DMS114 treated with DMSO at 0.1 percent for 48 hours (cell line): Measurements from ENCODE around the gene GPR183.

ENCODE experiments used
- DNase-seq: peaks from one replicate; lab custom pipeline; 2025; ENCODE audit not compliant: unreplicated experiment; lab: John Stamatoyannopoulos, UW

Gene GPR183

DNA sequence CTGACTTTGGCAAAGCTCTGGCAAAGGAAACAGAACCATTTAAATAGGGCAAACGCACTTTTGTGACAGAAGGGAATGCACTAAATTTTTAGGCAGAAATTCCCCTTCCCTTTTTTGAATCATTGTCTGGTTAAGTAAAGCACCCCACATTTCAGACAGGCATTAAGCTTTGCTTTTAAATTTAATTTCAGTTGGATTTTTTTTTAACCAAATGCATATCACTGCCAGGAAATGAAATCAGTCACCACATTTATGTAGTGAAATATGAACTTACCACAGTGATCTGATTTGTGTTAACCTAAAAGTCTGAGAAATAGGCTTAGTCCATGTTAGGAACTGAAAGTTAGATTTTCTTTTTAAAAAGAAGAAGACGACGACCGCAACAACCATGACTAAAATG is 10.8 kb downstream of the GPR183 start:
- DNase-seq: no peak

DNA sequence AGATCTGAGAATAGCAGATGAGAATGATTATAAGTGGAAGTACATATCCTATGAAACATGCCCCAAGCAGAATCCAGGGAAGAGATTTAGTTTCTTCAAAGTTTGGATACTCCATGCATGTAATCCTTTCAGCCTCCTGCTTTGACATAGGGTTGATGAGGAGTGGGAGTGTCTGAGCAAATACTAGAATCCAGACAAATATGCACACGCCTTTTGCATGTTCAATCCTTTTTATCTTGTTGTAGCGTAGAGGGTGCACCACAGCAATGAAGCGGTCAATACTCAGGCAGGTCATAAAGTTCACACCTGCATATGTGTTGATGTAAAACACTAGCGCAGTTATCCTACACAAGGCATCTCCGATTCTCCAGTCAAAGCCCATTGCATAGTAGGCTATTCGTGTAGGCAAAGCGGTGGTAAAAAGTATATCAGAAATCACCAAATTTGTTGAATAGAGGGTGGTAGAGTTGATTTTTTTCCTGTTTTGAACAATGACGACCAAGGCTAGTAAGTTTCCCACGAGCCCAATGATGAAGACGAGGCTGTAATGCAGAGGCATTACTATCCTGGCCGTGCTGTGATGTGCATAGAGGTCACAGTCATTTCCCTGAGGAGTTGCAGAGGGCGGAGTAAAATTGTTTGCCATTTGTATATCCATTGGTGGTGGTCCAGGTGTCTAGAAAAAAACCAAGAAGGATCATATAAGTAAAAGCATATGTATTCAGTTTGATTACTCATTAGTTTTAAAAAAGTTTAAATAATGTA is 11.5 kb downstream of the GPR183 start:
- no peak for DNase-seq

DNA sequence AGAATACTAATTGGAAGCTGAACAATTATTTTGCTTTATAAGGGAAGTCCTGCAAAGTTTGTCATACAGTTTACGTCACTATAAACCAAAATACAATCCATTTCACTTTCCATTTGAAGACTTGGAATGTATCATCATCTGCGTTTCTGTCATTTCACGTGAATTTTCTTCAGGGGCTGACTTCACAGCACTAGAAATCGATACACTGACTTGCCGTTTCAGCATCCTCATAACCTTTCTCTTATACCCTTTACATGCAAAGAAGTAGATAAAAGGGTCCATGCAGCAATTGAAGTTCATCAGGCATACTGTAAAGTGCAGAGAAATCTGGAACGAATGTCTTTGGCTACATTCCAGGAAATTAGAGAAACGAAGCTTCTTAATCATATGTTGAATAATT is 12.2 kb downstream of the GPR183 start:
- no peak for DNase-seq

DNA sequence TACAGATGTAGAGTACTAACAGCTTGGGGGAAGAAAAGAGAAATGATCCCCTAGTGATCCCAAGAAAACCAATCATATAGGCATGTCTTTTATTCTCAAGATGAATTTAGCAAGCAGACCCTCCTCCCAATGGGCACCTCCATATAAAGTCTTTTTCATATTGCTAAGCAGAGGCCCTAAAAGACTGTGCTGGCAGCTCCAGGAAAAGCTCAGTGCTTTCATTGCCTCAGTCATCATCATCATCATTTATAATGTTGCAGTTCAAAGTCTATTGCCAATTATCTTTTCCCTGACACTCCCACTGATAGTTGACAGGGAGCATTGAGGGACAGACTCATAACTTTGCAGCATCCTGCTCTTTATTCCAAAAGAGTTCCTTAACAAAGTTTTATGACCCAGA is 13.0 kb downstream of the GPR183 start:
- DNase-seq: no peak

DNA sequence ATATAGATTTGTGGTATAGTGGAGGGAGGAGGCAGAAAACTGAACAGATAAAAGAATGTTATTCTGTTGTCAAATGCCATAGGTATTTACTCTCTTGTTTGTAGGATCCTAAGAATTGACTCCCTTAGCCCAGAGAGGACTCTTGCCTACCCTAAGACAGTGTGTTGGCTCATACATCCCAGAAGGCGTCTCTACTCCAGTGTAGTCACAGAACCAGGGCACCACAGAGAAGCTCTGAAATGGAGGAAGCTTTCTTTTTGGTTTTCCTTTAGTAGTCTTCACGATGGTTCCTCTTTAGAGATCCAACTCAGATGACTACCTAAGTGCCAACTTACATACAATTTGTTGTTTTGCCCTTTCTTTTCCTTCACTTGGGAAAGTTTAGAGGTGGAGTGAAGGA is 14.0 kb downstream of the GPR183 start:
- DNase-seq: no peak

DNA sequence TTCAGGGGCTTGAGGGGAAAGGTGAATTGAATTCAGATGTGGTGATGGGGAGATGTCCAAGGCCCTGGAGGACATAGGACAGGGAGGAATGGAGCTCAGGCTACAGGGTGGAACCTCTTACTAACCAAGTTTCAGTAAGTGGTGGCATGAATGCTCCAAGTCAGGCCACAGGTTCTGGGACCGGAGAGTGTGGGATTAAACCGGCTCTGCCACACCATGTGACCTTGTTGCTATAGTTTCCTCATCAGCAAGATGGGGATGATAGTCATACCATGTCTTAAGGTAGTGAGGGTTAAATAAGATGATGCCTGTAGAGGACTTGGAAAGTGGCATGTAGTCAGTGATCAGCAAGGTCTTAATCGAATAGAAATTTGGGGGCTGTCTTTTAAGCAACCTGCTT is 16.3 kb downstream of the GPR183 start:
- DNase-seq: no peak

DNA sequence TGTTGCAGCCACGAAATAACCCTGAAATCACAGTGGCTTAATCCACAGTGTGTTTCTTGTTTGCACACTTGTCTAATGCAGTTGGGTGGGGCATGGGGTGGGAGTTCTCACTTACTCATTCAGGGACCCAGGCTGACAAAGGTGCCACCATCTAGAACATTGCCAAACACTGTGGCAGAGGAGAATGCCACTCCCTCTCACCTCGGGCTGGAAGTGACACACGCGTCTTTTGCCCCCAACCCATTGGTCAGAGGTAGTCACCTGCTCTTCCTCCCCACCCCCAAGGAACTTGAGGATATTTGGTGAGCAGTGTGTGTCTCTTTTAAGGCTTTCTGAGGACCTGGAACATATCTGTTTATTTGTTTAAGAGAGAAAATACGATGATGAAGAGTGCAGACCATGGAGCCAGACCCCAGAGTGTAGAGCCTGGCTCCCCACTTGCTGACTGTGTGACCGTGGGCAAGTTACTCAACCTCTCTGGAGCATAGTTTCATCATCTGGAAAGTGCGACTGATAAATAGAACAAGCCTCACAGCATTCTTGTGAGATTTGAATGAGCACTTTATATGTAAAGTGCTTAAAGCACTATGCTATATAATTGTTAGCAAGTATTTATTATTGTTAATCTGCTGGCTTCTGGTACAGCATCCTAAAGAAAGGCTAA is 17.4 kb downstream of the GPR183 start:
- DNase-seq: no peak

DNA sequence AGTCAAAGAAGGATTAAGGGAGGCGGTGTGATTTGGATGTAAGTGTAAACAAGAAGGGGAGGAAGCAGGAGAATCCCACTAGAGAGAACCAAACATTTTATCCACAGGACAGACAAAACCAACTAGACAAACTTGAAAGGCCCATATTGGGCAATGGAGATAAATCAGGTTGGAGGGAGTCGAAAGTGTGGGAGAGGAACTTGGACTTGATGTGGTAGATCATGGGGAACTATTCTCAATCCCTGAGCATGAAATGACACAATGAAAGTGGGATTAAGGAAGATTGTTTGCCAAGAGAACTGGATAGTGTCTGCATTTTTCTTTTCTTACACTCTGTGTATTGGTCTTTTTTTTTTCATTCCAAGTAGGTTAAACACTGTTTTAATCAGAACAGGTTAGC is 17.9 kb downstream of the GPR183 start:
- DNase-seq: no peak

DNA sequence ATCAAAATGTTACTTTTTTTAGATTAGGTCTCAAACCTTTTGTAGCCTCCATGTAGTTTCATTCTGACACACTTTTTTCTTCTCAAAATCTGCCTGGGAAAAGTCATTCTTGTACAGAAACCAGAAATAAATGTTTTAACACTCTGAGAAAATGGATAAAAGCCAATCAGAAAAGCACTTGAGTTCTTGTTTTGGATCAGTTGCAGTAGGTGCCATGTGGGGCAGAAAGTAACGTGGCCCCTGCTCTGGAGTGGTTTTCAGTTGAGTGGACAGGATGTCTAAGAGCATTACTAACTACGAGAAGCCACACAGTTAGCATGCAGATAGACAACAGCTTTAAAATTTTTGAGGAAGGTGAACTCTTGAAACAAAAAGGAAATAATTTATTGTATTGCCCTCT is 19.1 kb downstream of the GPR183 start:
- no peak for DNase-seq

DNA sequence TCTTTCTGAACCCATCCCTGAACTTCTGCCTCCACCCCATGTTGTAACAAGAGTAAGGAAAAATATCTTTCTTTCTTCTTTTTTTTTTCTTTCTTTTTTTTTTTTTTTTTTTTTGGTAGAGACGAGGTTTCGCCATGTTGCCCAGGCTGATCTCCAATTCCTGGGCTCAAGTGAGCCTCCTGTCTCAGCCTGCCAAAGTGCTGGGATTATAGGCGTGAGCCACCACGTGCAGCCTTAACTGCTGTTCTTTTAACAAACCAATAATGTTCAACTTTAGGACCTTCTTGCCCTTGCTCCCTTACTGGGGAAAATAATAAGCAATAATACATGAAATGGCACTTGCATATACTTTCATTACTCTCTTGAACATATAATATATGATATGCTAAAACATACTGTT is 19.6 kb downstream of the GPR183 start:
- DNase-seq: no peak

DNA sequence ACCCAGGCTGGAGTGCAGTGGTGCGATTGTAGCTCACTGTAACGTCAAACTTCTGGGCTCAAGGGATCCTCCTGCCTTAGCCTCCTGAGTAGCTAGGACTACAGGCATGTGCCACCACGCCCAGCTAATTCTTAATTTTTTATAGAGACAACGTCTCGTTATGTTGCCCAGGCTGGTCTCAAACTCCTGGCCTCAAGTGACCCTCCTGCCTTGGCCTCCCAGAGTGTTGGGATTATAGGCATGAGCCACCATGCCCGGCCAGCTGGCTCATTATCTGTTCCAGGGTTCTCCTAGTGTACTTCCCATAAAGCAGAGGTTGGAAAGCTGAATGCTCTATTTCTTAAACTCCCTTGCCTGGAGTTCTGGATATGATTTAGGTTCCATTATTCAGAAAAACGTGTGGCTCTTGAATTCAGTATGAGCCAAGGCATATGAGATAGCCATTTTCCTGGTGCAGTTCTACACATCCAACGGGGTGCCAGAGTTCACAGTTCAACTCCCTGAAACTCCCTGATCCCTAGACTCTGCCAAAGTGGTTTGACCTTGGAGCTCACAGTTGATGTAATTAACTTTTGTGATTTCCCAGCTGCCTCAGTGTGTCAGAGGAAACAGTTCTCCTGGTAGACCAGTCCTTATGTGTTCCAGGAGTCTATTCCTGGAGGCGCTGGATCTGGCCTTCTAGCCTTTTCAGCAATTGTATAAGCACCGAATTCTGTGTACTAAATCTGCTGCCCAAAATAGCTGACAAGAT is 21.6 kb downstream of the GPR183 start:
- no peak for DNase-seq

DNA sequence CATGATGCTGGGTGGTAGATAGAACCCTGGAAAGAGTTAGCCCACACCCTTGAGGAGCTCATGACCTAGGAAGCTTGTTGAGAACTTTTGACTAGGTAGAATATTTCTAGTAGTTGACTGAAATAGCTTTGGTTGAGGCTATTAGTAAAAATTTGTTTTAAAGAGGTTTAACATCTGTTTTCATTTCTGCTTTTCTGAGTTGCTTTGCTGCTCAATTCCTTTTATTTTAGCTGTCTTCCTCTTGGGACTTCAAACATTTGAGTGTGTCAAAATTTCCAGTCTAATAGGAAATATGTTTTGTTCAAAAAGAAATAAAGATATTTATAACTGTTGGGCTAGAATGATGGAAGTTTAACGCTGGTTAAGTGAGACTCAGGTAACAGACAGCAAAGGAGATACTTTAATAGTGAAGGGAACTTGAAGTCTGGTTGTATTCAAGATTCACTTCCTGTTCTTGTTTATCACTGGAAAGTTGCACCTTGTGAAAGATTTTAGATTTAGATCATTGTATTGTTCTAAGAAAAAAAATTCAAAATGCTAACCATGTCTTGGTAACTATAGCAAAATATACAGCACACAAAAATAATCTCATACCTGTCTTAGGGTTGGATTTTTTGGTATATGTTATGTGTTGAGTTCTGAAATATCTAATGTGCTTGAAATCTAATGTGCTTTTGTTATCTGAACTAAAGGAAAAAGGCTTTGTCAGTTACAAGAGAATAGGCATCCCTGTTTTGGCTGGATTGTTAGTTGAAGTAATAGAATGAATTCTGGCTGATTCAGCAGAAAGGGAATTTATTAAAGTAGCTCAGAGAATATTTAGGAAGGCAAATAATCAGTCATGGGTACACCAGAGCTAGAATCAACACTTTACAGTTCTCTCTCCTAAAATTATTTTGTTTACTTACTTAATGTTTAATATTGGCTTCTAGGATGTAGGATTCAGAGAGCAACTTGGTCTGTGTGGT is 24.7 kb downstream of the GPR183 start:
- no peak for DNase-seq

DNA sequence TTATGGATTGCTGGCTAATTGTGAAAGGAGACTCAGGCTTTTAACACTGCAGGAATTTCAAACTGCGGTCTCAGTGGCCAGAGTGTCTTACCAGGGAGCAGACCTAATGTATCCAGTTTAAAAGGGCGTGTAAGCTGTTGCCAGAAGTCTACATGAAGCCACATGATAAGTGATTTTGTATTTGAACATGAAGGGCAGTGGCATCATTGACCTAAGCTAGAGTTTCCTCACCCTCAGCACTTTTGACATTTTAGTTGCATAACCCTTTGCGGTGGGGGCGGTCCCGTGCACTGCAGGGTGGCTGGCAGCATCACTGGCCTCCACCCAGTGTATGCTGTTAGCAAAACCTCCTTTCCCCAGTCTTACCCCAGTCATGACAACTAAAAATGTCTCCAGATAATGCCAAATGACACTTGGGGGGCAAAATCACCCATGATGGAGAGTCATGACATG is 25.4 kb downstream of the GPR183 start:
- DNase-seq: no peak

DNA sequence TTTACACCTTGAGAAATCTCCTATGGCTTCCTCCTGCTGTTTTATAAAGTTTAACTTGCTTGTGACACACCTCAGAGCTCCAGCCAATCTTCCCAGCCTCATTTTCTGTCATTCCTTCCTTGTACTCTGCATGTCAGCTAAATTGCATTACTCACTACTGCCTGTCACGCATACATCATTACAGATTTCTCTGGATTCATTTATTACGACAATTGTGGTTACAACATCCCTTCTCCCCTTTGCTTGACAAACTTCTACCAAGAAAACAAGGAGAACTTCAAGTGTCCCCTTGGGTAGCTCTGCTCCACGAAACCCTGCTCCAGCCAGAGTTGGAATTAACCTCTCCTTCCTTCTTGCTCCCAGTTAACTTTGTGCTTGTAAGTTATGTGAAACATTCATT is 27.0 kb downstream of the GPR183 start:
- DNase-seq: no peak

DNA sequence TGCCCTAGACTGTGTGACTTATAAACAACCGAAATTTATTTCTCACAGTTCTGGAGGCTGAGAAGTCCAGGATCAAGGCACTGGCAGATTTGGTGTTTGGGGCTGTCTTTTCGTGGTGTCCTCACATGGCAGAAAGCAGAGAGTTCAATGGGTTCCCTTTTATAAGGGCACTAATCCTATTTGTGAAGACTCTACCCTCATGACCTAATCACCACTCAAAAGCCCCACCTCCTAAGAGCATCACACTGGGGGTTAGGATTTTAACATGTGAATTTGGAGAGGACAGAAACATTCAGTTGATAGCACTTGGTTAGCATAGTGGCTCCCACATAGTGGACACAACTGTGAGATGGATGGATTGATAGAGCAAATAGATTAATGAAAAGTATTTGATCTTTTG is 27.6 kb downstream of the GPR183 start:
- no peak for DNase-seq

DNA sequence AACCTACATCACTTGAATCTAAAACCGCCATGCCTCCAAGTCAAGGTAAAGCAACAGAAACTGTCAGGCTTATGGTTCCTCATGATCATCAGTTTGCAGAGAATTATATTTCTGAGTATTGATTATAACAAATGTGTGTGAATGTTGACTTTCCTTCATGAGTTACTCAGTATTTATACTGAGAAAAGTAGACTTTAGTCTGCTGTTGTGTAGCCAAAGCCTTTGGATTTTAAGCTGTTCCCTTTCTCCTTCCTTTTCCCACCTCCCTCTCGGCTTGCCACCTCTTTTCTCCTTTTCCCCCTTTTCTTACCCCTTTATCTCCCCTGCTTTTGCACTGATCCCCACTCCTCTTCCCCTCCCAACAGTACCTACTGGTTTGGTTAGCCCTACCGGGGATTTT is 28.4 kb downstream of the GPR183 start:
- DNase-seq: no peak

DNA sequence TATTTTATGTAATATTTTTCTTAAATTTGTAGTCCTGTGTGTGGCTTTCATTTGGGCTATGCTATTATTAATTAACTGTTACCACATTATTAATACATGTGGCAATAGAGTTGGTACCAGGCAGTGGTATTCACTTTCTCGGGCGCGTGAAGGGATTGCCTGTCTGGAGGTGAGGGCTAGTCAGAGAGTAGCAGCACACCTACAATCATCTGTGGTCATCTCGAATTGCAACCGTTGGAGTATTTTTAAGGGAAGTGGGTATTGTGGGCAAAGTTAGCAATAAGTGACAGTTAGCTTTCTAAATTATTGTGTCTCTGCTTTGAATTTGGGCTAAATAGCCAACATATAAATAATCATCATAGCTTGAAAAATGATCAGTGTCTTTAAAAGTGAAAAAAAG is 29.0 kb downstream of the GPR183 start:
- DNase-seq: no peak

DNA sequence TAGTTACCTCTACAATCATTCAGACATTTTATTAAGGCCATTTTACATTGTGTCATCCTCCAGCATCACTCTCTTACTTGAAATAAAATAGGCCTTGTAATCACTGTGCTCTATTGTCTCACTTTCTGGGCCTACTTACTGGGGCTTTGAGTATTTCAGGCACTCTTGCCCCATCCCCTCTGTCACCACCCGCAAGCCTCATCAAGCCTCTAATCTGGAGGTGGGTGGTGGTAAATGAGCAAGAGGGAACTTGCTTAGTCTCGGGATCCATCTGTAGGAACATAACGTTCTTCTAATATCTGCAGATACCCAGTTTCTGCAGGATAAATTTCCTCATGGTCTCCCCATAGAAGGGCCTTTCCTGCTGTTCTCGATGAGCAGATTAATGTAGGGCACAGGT is 29.6 kb downstream of the GPR183 start:
- no peak for DNase-seq

DNA sequence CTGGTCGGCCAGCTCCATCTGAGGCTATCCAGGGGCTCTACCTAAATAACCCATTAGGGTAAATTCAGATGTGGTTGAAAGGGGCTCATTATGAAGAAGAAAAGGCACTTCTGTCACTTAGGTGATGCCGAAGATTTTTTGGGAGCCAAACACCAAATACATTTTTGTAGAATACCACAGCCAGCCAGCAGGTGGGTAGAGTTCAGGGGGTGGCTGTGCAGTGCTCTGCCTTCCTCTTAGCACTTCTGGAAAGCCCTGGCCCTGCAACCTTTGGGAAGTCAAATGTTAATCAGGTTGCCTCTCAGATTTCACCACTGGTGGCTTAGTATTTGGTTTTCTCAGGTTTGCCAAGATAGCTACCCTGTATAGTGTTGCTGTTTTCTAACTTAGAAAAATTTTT is 30.5 kb downstream of the GPR183 start:
- DNase-seq: no peak

DNA sequence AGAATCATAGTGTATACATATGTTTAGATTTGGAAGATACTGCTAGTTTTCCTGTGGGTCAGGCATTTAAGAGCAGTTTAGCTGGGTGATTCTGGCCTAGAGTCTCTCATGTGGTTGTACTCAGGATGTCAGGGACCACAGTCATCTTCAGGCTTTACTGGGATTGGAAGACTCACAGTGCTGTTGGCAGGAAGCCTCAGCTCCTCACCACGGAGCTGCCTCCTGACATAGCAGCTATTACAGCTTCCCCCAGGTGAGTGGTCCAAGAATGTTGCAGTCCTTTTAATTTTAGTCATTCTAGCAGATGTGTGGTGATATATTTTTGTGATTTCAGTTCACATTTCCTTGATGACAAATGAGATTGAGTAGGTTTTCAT is 32.1 kb downstream of the GPR183 start:
- DNase-seq: no peak

DNA sequence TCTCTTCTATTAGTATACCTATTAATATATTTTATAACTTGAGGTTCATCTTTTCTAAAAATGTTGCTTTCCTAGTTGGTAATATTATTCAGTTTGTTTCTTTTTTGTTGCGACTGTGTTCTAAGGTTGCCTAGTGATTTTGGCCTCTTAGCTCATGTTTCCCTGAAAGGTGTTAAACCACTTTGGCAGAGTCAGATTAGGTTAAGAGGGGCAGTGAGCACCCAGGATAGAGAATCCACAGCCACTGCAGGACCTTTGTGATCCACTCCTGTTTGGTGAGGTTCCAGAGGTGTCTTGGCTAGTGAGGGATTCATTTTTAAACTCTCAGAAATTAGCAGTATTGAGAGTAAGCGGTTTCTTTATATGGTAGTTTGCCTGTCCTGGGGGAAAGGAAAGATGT is 34.1 kb downstream of the GPR183 start:
- no peak for DNase-seq
